ENCODE measurements around the gene RSRC2. TPM values are rescaled to one million over a fixed set of nuclear protein-coding genes. Genes with fewer than 3 reads are reported as not detected.
A peak's percentile ranks its signal among the peaks of the same experiment; 100 is the strongest.

The RSRC2 gene
- total and polyA plus RNA-seq, 10 of the 15 experiments (the other 5 are each of a cell fraction or from before 2014, with no cell fraction given): 49.8 to 112 (median 60.6) TPM

- TF ChIP-seq, protein P1, sequence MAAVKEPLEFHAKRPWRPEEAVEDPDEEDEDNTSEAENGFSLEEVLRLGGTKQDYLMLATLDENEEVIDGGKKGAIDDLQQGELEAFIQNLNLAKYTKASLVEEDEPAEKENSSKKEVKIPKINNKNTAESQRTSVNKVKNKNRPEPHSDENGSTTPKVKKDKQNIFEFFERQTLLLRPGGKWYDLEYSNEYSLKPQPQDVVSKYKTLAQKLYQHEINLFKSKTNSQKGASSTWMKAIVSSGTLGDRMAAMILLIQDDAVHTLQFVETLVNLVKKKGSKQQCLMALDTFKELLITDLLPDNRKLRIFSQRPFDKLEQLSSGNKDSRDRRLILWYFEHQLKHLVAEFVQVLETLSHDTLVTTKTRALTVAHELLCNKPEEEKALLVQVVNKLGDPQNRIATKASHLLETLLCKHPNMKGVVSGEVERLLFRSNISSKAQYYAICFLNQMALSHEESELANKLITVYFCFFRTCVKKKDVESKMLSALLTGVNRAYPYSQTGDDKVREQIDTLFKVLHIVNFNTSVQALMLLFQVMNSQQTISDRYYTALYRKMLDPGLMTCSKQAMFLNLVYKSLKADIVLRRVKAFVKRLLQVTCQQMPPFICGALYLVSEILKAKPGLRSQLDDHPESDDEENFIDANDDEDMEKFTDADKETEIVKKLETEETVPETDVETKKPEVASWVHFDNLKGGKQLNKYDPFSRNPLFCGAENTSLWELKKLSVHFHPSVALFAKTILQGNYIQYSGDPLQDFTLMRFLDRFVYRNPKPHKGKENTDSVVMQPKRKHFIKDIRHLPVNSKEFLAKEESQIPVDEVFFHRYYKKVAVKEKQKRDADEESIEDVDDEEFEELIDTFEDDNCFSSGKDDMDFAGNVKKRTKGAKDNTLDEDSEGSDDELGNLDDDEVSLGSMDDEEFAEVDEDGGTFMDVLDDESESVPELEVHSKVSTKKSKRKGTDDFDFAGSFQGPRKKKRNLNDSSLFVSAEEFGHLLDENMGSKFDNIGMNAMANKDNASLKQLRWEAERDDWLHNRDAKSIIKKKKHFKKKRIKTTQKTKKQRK (IDR thresholded peaks at IDR 0.05; ENCODE audit: low read depth, low read length): no peak
- no peak for TF ChIP-seq MAX (IDR thresholded peaks at IDR 0.05; ENCODE audit: low read depth, low read length)
- no peak for TF ChIP-seq POLR2A (IDR thresholded peaks at IDR 0.05; ENCODE audit: low read depth, low read length)
- TF ChIP-seq RUNX3 (IDR thresholded peaks at IDR 0.05; ENCODE audit: low read length): peak; percentile 88
- no peak for TF ChIP-seq HCFC1 (IDR thresholded peaks at IDR 0.05; ENCODE audit: low read length)
- no peak for TF ChIP-seq CHD1 (IDR thresholded peaks at IDR 0.05; ENCODE audit: low read depth, low read length)
- TF ChIP-seq ZNF274 (IDR thresholded peaks at IDR 0.05; ENCODE audit: insufficient read depth, insufficient read length): no peak
- no peak for TF ChIP-seq POU2F2 (IDR thresholded peaks at IDR 0.05; ENCODE audit: borderline replicate concordance, low read depth, low read length)
- no peak for TF ChIP-seq HSF1 (IDR thresholded peaks at IDR 0.05; ENCODE audit: low read depth, low read length)
- TF ChIP-seq SPI1 (IDR thresholded peaks at IDR 0.05; ENCODE audit: borderline replicate concordance, insufficient read depth, low read depth, low read length): no peak
- TF ChIP-seq YBX1 (IDR thresholded peaks at IDR 0.05): no peak
- TF ChIP-seq SP1 (IDR thresholded peaks at IDR 0.05; ENCODE audit: low read depth, low read length): no peak
- TF ChIP-seq SREBF1 (IDR thresholded peaks at IDR 0.05; ENCODE audit: low read length): no peak
- TF ChIP-seq BCLAF1 (IDR thresholded peaks at IDR 0.05): no peak
- no peak for TF ChIP-seq CUX1 (IDR thresholded peaks at IDR 0.05; ENCODE audit: insufficient replicate concordance, low read depth, low read length)
- no peak for TF ChIP-seq ZZZ3 (IDR thresholded peaks at IDR 0.05; ENCODE audit: control insufficient read depth, insufficient read length, low read depth)
- TF ChIP-seq RAD21 (IDR thresholded peaks at IDR 0.05; ENCODE audit: insufficient read depth, low read depth, low read length): no peak
Measured at GRCh38 chr12:122473543-122474323, 53.0 kb downstream of the RSRC2 start (continued).
